DMS 273 (cell line): Measurements from ENCODE around the gene CNTRL.

ENCODE experiments used
- DNase-seq: peaks from one replicate; lab custom pipeline; 2025; ENCODE audit not compliant: unreplicated experiment; lab: John Stamatoyannopoulos, UW

Gene CNTRL

DNA sequence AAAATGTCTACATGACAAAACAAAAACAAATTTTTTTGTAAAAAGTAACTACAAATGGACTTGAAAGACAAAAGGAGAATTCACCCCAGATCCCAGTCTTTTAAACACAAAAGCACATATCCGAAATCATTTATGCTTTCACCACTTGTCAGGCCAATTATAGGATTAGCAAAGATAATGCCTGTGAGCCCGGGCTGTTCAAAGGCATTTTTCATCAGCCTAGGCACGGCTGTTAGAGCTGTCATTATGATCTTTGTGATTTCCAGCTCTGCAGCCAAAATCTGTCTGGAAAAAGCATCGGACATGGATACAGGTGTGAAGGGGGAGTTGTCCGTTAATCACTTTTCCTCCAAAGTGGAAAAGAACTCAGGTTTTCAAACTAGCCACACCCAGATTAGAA is 150.5 kb downstream of the CNTRL start:
- peak; percentile 17 for DNase-seq

GRCh38 chr9:121226175-121226574 is 151.4 kb downstream of the CNTRL start:
- DNase-seq, result no peak
